ENCODE measurements around the gene IRX2.

IRX2 gene

GRCh38 chr5:2750026-2750757 is 1.3 kb downstream of the IRX2 start:
- Histone ChIP-seq H3K4ac (ENCODE audit: low read depth in 1 of 2, low read length in 2 of 2) (no peak overlapping the region), H4K8ac (ENCODE audit: low read length) (no peak overlapping the region), H3K23ac (ENCODE audit: low read length in 2 of 2) (no peak overlapping the region), H2AFZ (ENCODE audit: low read depth, low read length) (no peak overlapping the region), H3K27ac (ENCODE audit: low read length, poor library complexity, severe bottlenecking) (no peak overlapping the region), H3K79me1 (replicated peaks; ENCODE audit: low read length, poor library complexity, severe bottlenecking) (no peaks in the 10 kb centered on the region), H4K91ac (ENCODE audit: low read length) (no peak overlapping the region), H3K4me1 (ENCODE audit: control insufficient read depth, insufficient read depth, low read depth, low read length) (peaks cover 15% of the 10 kb centered on the region), H3K36me3 (ENCODE audit: control insufficient read depth in 1 of 2, insufficient read depth in 2 of 2, low read depth in 1 of 2, low read length in 2 of 2) (peaks cover 0 to 18% of the 10 kb centered on the region in 2 experiments), H3K14ac (ENCODE audit: low read length in 2 of 2) (no peak overlapping the region), H3K4me2 (ENCODE audit: low read length, poor library complexity, severe bottlenecking) (no peak overlapping the region), H2BK12ac (ENCODE audit: low read length in 2 of 2) (no peak overlapping the region), H3K9ac (ENCODE audit: low read length) (peak overlapping the region; percentile 89), H2BK5ac (ENCODE audit: low read depth, low read length, poor library complexity, severe bottlenecking) (no peak overlapping the region), H3K27me3 (ENCODE audit: control insufficient read depth in 1 of 2, insufficient read depth in 1 of 2, low read length in 2 of 2) (peaks cover 0 to 46% of the 10 kb centered on the region in 2 experiments), H2BK15ac (ENCODE audit: low read depth, poor library complexity, severe bottlenecking) (no peak overlapping the region), H2BK120ac (ENCODE audit: low read depth, low read length) (no peak overlapping the region), H3K9me3 (ENCODE audit: control insufficient read depth, low read length) (no peaks in the 10 kb centered on the region), H3K18ac (ENCODE audit: low read depth in 1 of 2, low read length in 2 of 2) (no peak overlapping the region), H2AK5ac (ENCODE audit: low read length, severe bottlenecking) (no peak overlapping the region), H3K4me3 (ENCODE audit: insufficient read depth in 1 of 2, low read depth in 1 of 2, low read length in 2 of 2) (peak overlapping the region in 1 of 2 experiments; percentile 83)
- 8% methylated on average over 62 of the region's 63 CpGs for WGBS
- DNase-seq = no peak

GRCh38 chr5:2749514-2750025 is 1.9 kb downstream of the IRX2 start:
- Histone ChIP-seq H3K23ac (ENCODE audit: low read length in 2 of 2) (no peak overlapping the region), H2BK15ac (ENCODE audit: low read depth, poor library complexity, severe bottlenecking) (no peak overlapping the region), H4K91ac (ENCODE audit: low read length) (no peak overlapping the region), H2AFZ (ENCODE audit: low read depth, low read length) (no peak overlapping the region), H3K4ac (ENCODE audit: low read depth in 1 of 2, low read length in 2 of 2) (no peak overlapping the region), H2BK12ac (ENCODE audit: low read length in 2 of 2) (no peak overlapping the region), H2AK5ac (ENCODE audit: low read length, severe bottlenecking) (no peak overlapping the region), H3K27ac (ENCODE audit: low read length, poor library complexity, severe bottlenecking) (no peak overlapping the region), H2BK5ac (ENCODE audit: low read depth, low read length, poor library complexity, severe bottlenecking) (no peak overlapping the region), H3K18ac (ENCODE audit: low read depth in 1 of 2, low read length in 2 of 2) (no peak overlapping the region), H2BK120ac (ENCODE audit: low read depth, low read length) (no peak overlapping the region), H3K4me2 (ENCODE audit: low read length, poor library complexity, severe bottlenecking) (no peak overlapping the region), H3K4me1 (ENCODE audit: control insufficient read depth, insufficient read depth, low read depth, low read length) (peaks cover 15% of the 10 kb centered on the region), H3K9ac (ENCODE audit: low read length) (peak overlapping the region; percentile 89), H3K14ac (ENCODE audit: low read length in 2 of 2) (no peak overlapping the region), H3K9me3 (ENCODE audit: control insufficient read depth, low read length) (no peaks in the 10 kb centered on the region), H3K27me3 (ENCODE audit: control insufficient read depth in 1 of 2, insufficient read depth in 1 of 2, low read length in 2 of 2) (peaks cover 0 to 40% of the 10 kb centered on the region in 2 experiments), H3K36me3 (ENCODE audit: control insufficient read depth in 1 of 2, insufficient read depth in 2 of 2, low read depth in 1 of 2, low read length in 2 of 2) (peaks cover 0 to 18% of the 10 kb centered on the region in 2 experiments), H3K4me3 (ENCODE audit: insufficient read depth in 1 of 2, low read depth in 1 of 2, low read length in 2 of 2) (peak overlapping the region in 1 of 2 experiments; percentile 83), H4K8ac (ENCODE audit: low read length) (no peak overlapping the region), H3K79me1 (replicated peaks; ENCODE audit: low read length, poor library complexity, severe bottlenecking) (no peaks in the 10 kb centered on the region)
- WGBS = 84% methylated on average over 44 of the region's 45 CpGs
- no peak for DNase-seq

- Histone ChIP-seq H3K36me3 (ENCODE audit: control insufficient read depth in 1 of 2, insufficient read depth in 2 of 2, low read depth in 1 of 2, low read length in 2 of 2) (peaks cover 0 to 21% of the 10 kb centered on the region in 2 experiments), H3K9ac (ENCODE audit: low read length) (peak overlapping the region; percentile 89), H2AK5ac (ENCODE audit: low read length, severe bottlenecking) (no peak overlapping the region), H3K9me3 (ENCODE audit: control insufficient read depth, low read length) (no peaks in the 10 kb centered on the region), H3K4me3 (ENCODE audit: insufficient read depth in 1 of 2, low read depth in 1 of 2, low read length in 2 of 2) (peak overlapping the region in 1 of 2 experiments; percentile 83), H3K4me2 (ENCODE audit: low read length, poor library complexity, severe bottlenecking) (no peak overlapping the region), H3K4ac (ENCODE audit: low read depth in 1 of 2, low read length in 2 of 2) (no peak overlapping the region), H4K8ac (ENCODE audit: low read length) (no peak overlapping the region), H2BK120ac (ENCODE audit: low read depth, low read length) (no peak overlapping the region), H3K27ac (ENCODE audit: low read length, poor library complexity, severe bottlenecking) (no peak overlapping the region), H4K91ac (ENCODE audit: low read length) (no peak overlapping the region), H2BK15ac (ENCODE audit: low read depth, poor library complexity, severe bottlenecking) (no peak overlapping the region), H3K23ac (ENCODE audit: low read length in 2 of 2) (no peak overlapping the region), H3K27me3 (ENCODE audit: control insufficient read depth in 1 of 2, insufficient read depth in 1 of 2, low read length in 2 of 2) (peaks cover 0 to 34% of the 10 kb centered on the region in 2 experiments), H3K18ac (ENCODE audit: low read depth in 1 of 2, low read length in 2 of 2) (no peak overlapping the region), H2AFZ (ENCODE audit: low read depth, low read length) (no peak overlapping the region), H2BK5ac (ENCODE audit: low read depth, low read length, poor library complexity, severe bottlenecking) (no peak overlapping the region), H3K14ac (ENCODE audit: low read length in 2 of 2) (no peak overlapping the region), H2BK12ac (ENCODE audit: low read length in 2 of 2) (no peak overlapping the region), H3K79me1 (replicated peaks; ENCODE audit: low read length, poor library complexity, severe bottlenecking) (no peaks in the 10 kb centered on the region), H3K4me1 (ENCODE audit: control insufficient read depth, insufficient read depth, low read depth, low read length) (peaks cover 15% of the 10 kb centered on the region)
- 94% methylated on average over 71 of the region's 71 CpGs for WGBS
- DNase-seq = no peak
Observed at GRCh38 chr5:2748861-2749513, 2.5 kb downstream of the IRX2 start.

- no peak overlapping the region for H3K27ac ChIP-seq (ENCODE audit: low read length, poor library complexity, severe bottlenecking)
- H3K9ac ChIP-seq (ENCODE audit: low read length) = peak overlapping the region; percentile 69
- H3K14ac ChIP-seq (ENCODE audit: low read length in 2 of 2) = no peak overlapping the region
- H3K9me3 ChIP-seq (ENCODE audit: control insufficient read depth, low read length) = no peaks in the 10 kb centered on the region
- H3K36me3 ChIP-seq (ENCODE audit: control insufficient read depth in 1 of 2, insufficient read depth in 2 of 2, low read depth in 1 of 2, low read length in 2 of 2) = peaks cover 0 to 23% of the 10 kb centered on the region in 2 experiments
- no peak overlapping the region for H3K4me2 ChIP-seq (ENCODE audit: low read length, poor library complexity, severe bottlenecking)
- H4K8ac ChIP-seq (ENCODE audit: low read length) = no peak overlapping the region
- H3K27me3 ChIP-seq (ENCODE audit: control insufficient read depth in 1 of 2, insufficient read depth in 1 of 2, low read length in 2 of 2) = peaks cover 0 to 31% of the 10 kb centered on the region in 2 experiments
- H2BK120ac ChIP-seq (ENCODE audit: low read depth, low read length) = no peak overlapping the region
- H2BK5ac ChIP-seq (ENCODE audit: low read depth, low read length, poor library complexity, severe bottlenecking) = no peak overlapping the region
- no peak overlapping the region for H2AFZ ChIP-seq (ENCODE audit: low read depth, low read length)
- H3K23ac ChIP-seq (ENCODE audit: low read length in 2 of 2) = no peak overlapping the region
- no peak overlapping the region for H2BK12ac ChIP-seq (ENCODE audit: low read length in 2 of 2)
- H3K18ac ChIP-seq (ENCODE audit: low read depth in 1 of 2, low read length in 2 of 2) = no peak overlapping the region
- 86% methylated on average over 70 of the region's 86 CpGs for WGBS
- H3K79me1 ChIP-seq (replicated peaks; ENCODE audit: low read length, poor library complexity, severe bottlenecking) = no peaks in the 10 kb centered on the region
- peaks cover 15% of the 10 kb centered on the region for H3K4me1 ChIP-seq (ENCODE audit: control insufficient read depth, insufficient read depth, low read depth, low read length)
- H2BK15ac ChIP-seq (ENCODE audit: low read depth, poor library complexity, severe bottlenecking) = no peak overlapping the region
- no peak overlapping the region for H3K4ac ChIP-seq (ENCODE audit: low read depth in 1 of 2, low read length in 2 of 2)
- no peak overlapping the region for H4K91ac ChIP-seq (ENCODE audit: low read length)
- DNase-seq = no peak
- H3K4me3 ChIP-seq (ENCODE audit: insufficient read depth in 1 of 2, low read depth in 1 of 2, low read length in 2 of 2) = peak overlapping the region in 1 of 2 experiments; percentile 83
- no peak overlapping the region for H2AK5ac ChIP-seq (ENCODE audit: low read length, severe bottlenecking)
Observed at GRCh38 chr5:2748179-2748860, 3.2 kb downstream of the IRX2 start.
